ENCODE results near the gene KANSL1.

The KANSL1 gene

DNA sequence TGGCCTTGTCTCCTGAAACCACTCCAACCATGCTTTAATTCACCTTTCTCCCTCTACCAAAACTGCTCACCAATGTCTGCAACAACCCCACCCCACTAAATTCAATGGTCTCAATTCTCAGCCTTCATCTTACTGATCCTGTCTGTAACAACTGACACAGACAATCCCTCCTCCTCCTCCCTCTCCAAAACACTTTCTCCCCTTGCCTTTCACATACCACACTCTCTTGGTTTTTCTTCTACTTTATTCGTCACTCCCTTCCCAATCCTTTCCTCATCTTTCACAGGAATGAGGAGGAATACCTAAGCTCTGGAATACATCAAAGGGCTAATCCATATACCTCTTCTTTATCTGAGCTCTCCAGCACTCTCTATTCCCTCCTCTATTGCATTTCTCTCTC, 128.8 kb downstream of the KANSL1 start:
- H3K4me3 ChIP-seq (replicated peaks; ENCODE audit: low read depth, low read length): no peak overlapping the region
- DNase-seq (ENCODE audit: extremely low read depth, low read depth): no peak
- TF ChIP-seq, protein P1, sequence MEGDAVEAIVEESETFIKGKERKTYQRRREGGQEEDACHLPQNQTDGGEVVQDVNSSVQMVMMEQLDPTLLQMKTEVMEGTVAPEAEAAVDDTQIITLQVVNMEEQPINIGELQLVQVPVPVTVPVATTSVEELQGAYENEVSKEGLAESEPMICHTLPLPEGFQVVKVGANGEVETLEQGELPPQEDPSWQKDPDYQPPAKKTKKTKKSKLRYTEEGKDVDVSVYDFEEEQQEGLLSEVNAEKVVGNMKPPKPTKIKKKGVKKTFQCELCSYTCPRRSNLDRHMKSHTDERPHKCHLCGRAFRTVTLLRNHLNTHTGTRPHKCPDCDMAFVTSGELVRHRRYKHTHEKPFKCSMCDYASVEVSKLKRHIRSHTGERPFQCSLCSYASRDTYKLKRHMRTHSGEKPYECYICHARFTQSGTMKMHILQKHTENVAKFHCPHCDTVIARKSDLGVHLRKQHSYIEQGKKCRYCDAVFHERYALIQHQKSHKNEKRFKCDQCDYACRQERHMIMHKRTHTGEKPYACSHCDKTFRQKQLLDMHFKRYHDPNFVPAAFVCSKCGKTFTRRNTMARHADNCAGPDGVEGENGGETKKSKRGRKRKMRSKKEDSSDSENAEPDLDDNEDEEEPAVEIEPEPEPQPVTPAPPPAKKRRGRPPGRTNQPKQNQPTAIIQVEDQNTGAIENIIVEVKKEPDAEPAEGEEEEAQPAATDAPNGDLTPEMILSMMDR (IDR thresholded peaks at IDR 0.05; ENCODE audit: low read depth, low read length, missing control alignments): no peak

DNA sequence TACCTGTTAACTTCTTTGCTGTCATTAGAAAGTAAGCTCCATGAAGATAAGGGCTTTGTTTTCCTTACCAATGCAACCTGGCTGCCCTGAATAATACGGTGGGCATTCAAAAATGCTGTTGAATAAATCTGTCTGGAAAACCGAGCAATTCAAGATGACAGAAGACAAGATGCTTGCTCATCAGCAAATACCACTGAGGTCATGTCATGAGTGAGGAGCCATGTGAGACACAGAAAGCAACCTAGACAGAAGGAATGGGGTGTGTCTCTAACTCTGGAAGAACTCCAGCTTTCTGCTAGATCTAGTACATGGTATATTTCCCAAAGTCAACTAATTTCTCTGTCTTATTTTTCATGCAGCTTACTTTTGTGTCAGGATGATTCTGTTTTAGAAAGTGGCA, 130.0 kb downstream of the KANSL1 start:
- TF ChIP-seq, protein P1 (IDR thresholded peaks at IDR 0.05; ENCODE audit: low read depth, low read length, missing control alignments): no peak
- H3K4me3 ChIP-seq (replicated peaks; ENCODE audit: low read depth, low read length): no peak overlapping the region
- no peak for DNase-seq (ENCODE audit: extremely low read depth, low read depth)

DNA sequence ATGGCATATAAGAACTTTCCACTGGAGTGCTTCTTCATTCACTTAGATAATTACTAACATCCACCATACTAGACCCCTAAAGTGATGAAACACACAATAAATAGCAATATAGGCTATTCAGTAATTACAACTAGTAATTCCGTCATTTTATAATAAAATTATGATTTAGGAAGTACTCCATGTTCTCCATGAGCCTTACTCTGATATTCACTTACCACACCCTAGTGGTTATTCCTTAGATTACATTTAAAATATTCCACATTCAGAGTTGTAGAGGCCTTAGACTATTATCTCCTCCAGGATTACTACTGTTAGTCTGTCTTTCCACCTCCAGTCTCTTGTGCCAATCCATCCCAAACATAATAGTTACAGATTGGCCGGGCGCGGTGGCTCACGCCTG, 131.8 kb downstream of the KANSL1 start:
- no peak for DNase-seq (ENCODE audit: extremely low read depth, low read depth)
- TF ChIP-seq, protein P1 (IDR thresholded peaks at IDR 0.05; ENCODE audit: low read depth, low read length, missing control alignments): no peak
- no peak overlapping the region for H3K4me3 ChIP-seq (replicated peaks; ENCODE audit: low read depth, low read length)

DNA sequence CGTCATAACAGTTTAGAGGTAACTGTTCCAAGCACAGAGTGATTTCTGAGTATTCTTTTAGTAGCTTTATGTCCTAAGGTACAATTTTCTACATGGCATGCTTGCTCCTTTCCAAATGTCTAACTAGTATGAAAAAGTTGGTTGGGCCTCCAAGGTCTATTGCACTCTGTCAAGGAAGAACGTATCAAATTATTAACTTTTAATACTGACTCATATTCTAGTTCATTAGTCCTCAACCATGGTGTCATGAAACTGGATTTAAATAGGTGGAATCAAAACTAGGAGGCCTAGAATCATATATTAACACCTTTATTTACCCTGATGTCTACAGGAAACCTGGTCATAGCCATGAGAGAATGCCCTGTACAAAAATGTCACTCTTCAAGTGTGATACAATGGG, 132.8 kb downstream of the KANSL1 start:
- H3K4me3 ChIP-seq (replicated peaks; ENCODE audit: low read depth, low read length): no peak overlapping the region
- no peak for DNase-seq (ENCODE audit: extremely low read depth, low read depth)
- TF ChIP-seq, protein P1 (IDR thresholded peaks at IDR 0.05; ENCODE audit: low read depth, low read length, missing control alignments): no peak

DNA sequence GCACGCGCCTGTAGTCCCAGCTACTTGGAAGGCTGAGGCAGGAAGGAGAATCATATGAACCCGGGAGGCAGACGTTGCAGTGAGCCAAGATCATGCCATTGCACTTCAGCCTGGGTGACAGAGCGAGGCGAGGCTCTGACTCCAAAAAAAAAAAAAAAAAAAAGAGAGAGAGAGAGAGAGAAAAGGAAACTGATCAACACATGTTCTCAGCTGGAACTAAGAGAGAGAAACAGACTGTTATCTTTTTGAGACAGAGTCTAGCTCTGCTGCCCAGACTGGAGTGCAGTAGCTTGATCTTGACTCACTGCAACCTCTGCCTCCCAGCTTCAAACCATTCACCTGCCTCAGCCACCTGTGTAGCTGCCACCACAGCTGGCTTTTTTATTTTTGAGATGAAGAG, 133.7 kb downstream of the KANSL1 start:
- no peak for DNase-seq (ENCODE audit: extremely low read depth, low read depth)
- H3K4me3 ChIP-seq (replicated peaks; ENCODE audit: low read depth, low read length): no peak overlapping the region
- TF ChIP-seq, protein P1 (IDR thresholded peaks at IDR 0.05; ENCODE audit: low read depth, low read length, missing control alignments): no peak

DNA sequence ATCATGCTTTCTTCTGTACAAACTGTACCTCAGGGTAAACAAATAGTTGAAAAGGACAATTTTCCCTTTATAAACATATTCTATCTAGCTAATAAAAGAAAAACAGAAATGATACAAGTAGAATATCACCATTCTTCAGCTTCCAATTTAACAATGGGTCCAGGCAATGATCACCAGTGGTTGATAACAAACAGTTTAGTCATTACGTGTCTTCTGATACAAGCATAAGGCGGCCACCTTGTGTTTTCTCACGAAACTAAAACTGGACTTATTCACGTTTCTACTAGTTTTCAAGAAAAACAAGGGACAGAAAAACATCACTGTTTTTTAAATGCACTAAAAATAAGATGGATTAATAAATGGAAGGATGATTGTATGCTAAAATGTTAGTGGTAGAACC, 135.9 kb downstream of the KANSL1 start:
- TF ChIP-seq, protein P1 (IDR thresholded peaks at IDR 0.05; ENCODE audit: low read depth, low read length, missing control alignments): no peak
- no peak overlapping the region for H3K4me3 ChIP-seq (replicated peaks; ENCODE audit: low read depth, low read length)
- DNase-seq (ENCODE audit: extremely low read depth, low read depth): no peak

DNA sequence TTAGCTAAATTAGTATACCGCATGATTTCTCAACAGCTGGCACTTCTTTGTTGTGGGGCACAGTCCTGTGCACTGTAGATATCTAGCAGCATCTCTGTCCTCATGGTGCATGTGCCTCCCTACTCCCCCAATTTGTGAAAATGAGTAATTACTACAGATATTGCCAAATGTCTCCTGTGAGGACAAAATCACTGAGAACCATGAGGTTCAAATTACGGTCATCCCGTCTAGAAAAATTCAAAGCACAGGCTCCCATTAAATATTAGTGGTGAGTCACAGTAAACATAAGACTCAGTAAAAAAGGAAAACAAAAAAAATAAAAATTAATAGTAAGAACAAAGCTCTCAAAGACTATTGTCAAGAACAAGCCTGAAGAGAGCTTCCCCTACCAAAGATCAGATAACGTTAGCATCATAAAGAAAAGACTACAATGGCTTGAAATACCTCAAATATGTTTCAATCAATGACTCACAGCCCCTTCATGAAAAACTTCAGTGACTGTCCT, 136.4 kb downstream of the KANSL1 start:
- DNase-seq (ENCODE audit: extremely low read depth, low read depth): no peak
- H3K4me3 ChIP-seq (replicated peaks; ENCODE audit: low read depth, low read length): no peak overlapping the region

More for the DNA sequence above, 136.4 kb downstream of the KANSL1 start:
- TF ChIP-seq, protein P1 (IDR thresholded peaks at IDR 0.05; ENCODE audit: low read depth, low read length, missing control alignments): no peak
